Heart right ventricle (tissue), 16 donors: ENCODE data around the gene PNMA6E. TPM values are rescaled to one million over a fixed set of nuclear protein-coding genes. Genes with fewer than 3 reads are reported as not detected.
A peak's percentile ranks its signal among the peaks of the same experiment; 100 is the strongest.

Experiments
- ATAC-seq, 8 donors: fragments of 200-7000 bp; cut with Tn5 transposase; one replicate each; pipeline ENCODE4 v1.9.1; 2020; ENCODE audit warnings: mild to moderate bottlenecking in 8 of 8, moderate library complexity in 8 of 8, moderate number of reproducible peaks in 1 of 8
- DNase-seq, 2 donors: peaks; one replicate each; pipeline ENCODE4 v3.0.0-alpha.2; 2020
- H3K27ac ChIP-seq, 10 donors: fragments of 200-600 bp; sonication (generic) in 2 of 10; one replicate each; pipeline versions ENCODE4 v1.5.0 to v1.8.0; 2020 to 2022; ENCODE audit warnings: mild to moderate bottlenecking in 3 of 10
- H3K27me3 ChIP-seq, 7 donors: fragments of 200-600 bp; one replicate each; pipeline ENCODE4 v1.8.0; 2021 to 2022; ENCODE audit warnings: mild to moderate bottlenecking in 2 of 7
- H3K36me3 ChIP-seq, 9 donors: fragments of 200-600 bp; sonication (generic) in 1 of 9; one replicate each; pipeline versions ENCODE4 v1.5.0 to v1.8.0; 2020 to 2022; ENCODE audit warnings: mild to moderate bottlenecking in 2 of 9
- H3K4me1 ChIP-seq, 9 donors: fragments of 200-600 bp; sonication (generic) in 1 of 9; one replicate each; pipeline versions ENCODE4 v1.5.0 to v1.8.0; 2020 to 2022; ENCODE audit warnings: mild to moderate bottlenecking in 4 of 9
- H3K4me3 ChIP-seq, 10 donors: fragments of 200-600 bp; sonication (generic) in 2 of 10; one replicate each; pipeline versions ENCODE4 v1.5.0 to v1.8.0; 2020 to 2022; ENCODE audit warnings: mild to moderate bottlenecking in 7 of 10, moderate library complexity in 2 of 10
- H3K9me3 ChIP-seq, 11 donors: fragments of 200-600 bp in 10 of 11; sonication (generic) in 2 of 11; one replicate each; pipeline versions ENCODE4 v1.5.0 to v1.8.0; 2013 to 2022; ENCODE audit warnings: mild to moderate bottlenecking in 2 of 11, control low read depth in 1 of 11, moderate library complexity in 1 of 11
- WGBS, 2 donors: extraction: QIAGEN DNeasy Blood & Tissue Kit; methylation state at CpG; one replicate each; pipeline ENCODE4 v1.1.7; 2013; ENCODE audit warnings: inconsistent platforms in 1 of 2; 5-methylcytosine and 5-hydroxymethylcytosine counted together
- intact Hi-C, 10 donors: fragments of 100-400 bp; cut with DNase I; formaldehyde crosslinking; loops; one replicate each; pipeline versions ENCODE4 v1.11.1 to v1.14.2; 2022
- polyA plus RNA-seq, 2 donors: library from polyadenylated mRNA; stranded (reverse); fragments of 200-250 nt; gene quantifications; one replicate each; pipeline ENCODE4 v1.2.3, GENCODE V29; 2013
- total RNA-seq, 10 donors: library from RNA; stranded (reverse); fragmentation: NEBNext Ultra II Directional in 3 of 10; extraction: Animal tissue kit (Norgen Biotek cat#: 25700) in 3 of 10; gene quantifications; one replicate each; pipeline versions ENCODE4 v1.2.1 to v1.2.4, GENCODE V29; 2021 to 2023
- TF ChIP-seq, protein P1 (sequence below), 9 donors: fragments of 200-600 bp; sonication (generic) in 2 of 9; IDR thresholded peaks; one replicate each; pipeline versions ENCODE4 v1.5.0 to v1.8.0; 2021 to 2022; ENCODE audit warnings: antibody characterized with exemption in 9 of 9, mild to moderate bottlenecking in 5 of 9, moderate library complexity in 1 of 9
- donor health status: Arrhythmogenic right ventricular cardiomyopathy.
- donor health status: ischemic (EF 13 %, LVEDD 7.1; RV severe dilation, severe dysfunction).
- donor health status: healthy with polysubstance abuse.
- donor health status: DM: no; HTN: yes; CAD: no.
- donor health status: DM: no; HTN: no; CAD: no.
- donor health status: ischemic (EF 25% LVEDD 6.9; RV normal size, moderate dysfunction).
- donor health status: ischemic (EF 25% LVEDD 5.7; RV mildly dilated, moderate dysfunction).
- donor health status: healthy.
- donor health status: DM: yes; HTN: yes; CAD: no.
- donor health status: Ischemic cardiomyopathy.
- donor health status: ischemic (EF 35%, LVEDD 5.7; RV mildly dilated, moderate dysfunction).
- donor health status: nonischemic (EF 11% LVEDD 7.7; RV severe dilation, severe dysfunction).
- donor health status: DM: yes; HTN: yes; CAD: no.
- donor health status: PGD.
- donor health status: ischemic (EF 29% LVEDD 5.4; RV normal size, mild dysfunction).
- donor health status: nonischemic (EF 23%, LVEDD 6.1; RV moderate dilation, normal function).

Gene PNMA6E
- total and polyA plus RNA-seq, 12 donors = not detected

DNA sequence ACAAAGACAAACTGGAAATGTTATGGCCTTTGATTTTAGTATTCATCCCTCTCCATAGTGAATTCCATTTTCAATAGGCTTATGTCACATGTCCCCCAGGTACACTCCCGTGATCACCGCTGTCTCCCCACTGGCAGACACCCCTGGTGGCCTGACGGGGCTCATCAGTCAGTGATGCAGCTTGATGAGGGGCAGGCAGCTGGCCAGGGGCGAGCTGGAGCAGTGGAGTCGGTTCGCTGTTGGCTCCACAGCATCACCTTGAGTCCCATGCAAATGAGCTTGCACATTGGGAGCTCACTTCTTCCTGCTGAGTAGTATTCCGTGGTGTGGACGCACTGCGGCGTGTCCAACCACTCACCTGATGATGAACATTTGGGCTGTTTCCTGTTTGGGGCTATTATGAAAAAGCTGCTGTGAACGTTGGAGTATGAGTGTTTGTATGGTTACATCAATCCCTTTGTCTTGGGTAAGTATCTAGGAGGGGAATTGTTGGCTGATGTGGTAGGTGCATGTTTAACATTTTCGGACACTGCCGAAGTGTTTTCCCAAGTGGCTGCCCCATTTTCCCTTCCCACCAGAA, 39.5 kb upstream of the PNMA6E start:
- TF ChIP-seq, protein P1, sequence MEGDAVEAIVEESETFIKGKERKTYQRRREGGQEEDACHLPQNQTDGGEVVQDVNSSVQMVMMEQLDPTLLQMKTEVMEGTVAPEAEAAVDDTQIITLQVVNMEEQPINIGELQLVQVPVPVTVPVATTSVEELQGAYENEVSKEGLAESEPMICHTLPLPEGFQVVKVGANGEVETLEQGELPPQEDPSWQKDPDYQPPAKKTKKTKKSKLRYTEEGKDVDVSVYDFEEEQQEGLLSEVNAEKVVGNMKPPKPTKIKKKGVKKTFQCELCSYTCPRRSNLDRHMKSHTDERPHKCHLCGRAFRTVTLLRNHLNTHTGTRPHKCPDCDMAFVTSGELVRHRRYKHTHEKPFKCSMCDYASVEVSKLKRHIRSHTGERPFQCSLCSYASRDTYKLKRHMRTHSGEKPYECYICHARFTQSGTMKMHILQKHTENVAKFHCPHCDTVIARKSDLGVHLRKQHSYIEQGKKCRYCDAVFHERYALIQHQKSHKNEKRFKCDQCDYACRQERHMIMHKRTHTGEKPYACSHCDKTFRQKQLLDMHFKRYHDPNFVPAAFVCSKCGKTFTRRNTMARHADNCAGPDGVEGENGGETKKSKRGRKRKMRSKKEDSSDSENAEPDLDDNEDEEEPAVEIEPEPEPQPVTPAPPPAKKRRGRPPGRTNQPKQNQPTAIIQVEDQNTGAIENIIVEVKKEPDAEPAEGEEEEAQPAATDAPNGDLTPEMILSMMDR (IDR thresholded peaks at IDR 0.05) = no peak
- no peak overlapping the region for H3K4me3 ChIP-seq
- DNase-seq (no peak), ATAC-seq (no peak)
- 77 to 81% methylated on average over 13 of the region's 13 CpGs for WGBS, 2 donors
- no peaks in the 10 kb centered on the region for H3K36me3 ChIP-seq
- H3K9me3 ChIP-seq = peaks cover 0 to 3% (median 0%) of the 10 kb centered on the region in 11 donors
- no peaks in the 10 kb centered on the region for H3K4me1 ChIP-seq
- intact Hi-C loops = loop anchor here in 1 of 10 donors (5.0 kb wide), 1 partner anchor 408 kb away; no protein-coding TSS in a partner anchor
- no peak overlapping the region for H3K27ac ChIP-seq
- peaks cover 0 to 4% (median 0%) of the 10 kb centered on the region in 7 donors for H3K27me3 ChIP-seq

DNA sequence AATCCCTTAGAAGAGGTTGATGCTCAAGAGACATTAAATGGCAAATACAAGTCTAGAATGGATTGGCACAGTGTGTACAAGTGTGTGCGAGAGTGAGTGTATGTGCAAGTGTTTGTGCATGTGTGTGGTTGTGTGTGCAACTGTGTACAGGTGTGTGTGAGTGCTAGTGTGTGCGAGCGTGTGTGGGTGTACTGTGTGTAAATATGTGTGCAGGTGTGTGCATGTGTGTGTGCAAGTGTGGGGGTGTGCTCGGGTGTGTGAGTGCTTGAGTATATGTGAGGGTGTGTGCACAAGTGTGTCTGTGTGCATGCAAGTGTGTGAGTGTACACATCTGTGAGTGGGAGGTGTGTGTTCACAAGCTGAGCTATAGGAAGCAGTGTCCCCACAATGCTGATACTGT, 38.8 kb upstream of the PNMA6E start:
- TF ChIP-seq, protein P1 (IDR thresholded peaks at IDR 0.05) = no peak
- ATAC-seq (no peak), DNase-seq (no peak)
- Histone ChIP-seq H3K27me3 (peaks cover 0 to 4% (median 0%) of the 10 kb centered on the region in 7 donors), H3K36me3 (no peaks in the 10 kb centered on the region), H3K4me1 (no peaks in the 10 kb centered on the region), H3K4me3 (no peak overlapping the region), H3K9me3 (peaks cover 0 to 3% (median 0%) of the 10 kb centered on the region in 11 donors), H3K27ac (no peak overlapping the region)
- intact Hi-C loops = loop anchor here in 2 of 10 donors (5.0 to 10.0 kb wide), 3 partner anchors 405 to 475 kb away; no protein-coding TSS in a partner anchor
- WGBS, 2 donors = 91 to 93% methylated on average over 4 of the region's 4 CpGs

DNA sequence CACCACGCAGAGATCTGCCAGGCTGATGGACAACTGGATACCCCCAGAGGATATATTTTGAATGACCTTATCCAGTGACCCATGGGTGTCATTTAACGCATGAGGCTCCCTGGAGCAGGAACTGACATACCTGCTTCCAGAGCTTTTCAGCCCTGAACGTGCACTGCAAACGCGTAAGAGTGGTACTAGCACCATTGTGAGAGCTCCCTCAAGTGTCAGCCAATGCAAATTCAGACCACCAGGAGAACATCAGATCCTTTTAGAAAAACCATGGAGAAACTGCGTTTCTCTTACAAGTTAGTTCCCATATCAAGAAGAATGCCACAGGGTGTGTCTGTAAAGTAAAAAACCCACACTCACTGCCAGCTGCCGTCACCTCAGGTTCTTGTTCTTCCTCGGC, 37.4 kb upstream of the PNMA6E start:
- Histone ChIP-seq H3K4me3 (no peak overlapping the region), H3K36me3 (no peaks in the 10 kb centered on the region), H3K27ac (no peak overlapping the region), H3K27me3 (peaks cover 0 to 4% (median 0%) of the 10 kb centered on the region in 7 donors), H3K4me1 (no peaks in the 10 kb centered on the region), H3K9me3 (peaks cover 0 to 3% (median 0%) of the 10 kb centered on the region in 11 donors)
- TF ChIP-seq, protein P1 (IDR thresholded peaks at IDR 0.05) = peak in 6 of 9 donors; percentile 10 to 56 (median 34)
- 25 to 28% methylated on average over 8 of the region's 8 CpGs for WGBS, 2 donors
- intact Hi-C loops = loop anchor here in 1 of 10 donors (10.0 kb wide), 2 partner anchors 404 to 474 kb away; no protein-coding TSS in a partner anchor
- ATAC-seq (peak in 1 of 8 donors; percentile 50), DNase-seq (no peak)

- 71 to 86% methylated on average over 3 of the region's 3 CpGs for WGBS, 2 donors
- Histone ChIP-seq H3K4me1 (no peaks in the 10 kb centered on the region), H3K27me3 (no peaks in the 10 kb centered on the region), H3K4me3 (no peak overlapping the region), H3K36me3 (no peaks in the 10 kb centered on the region), H3K9me3 (peaks cover 0 to 10% (median 0%) of the 10 kb centered on the region in 11 donors), H3K27ac (no peak overlapping the region)
- TF ChIP-seq, protein P1 (IDR thresholded peaks at IDR 0.05) = no peak
- no peak for DNase-seq
- intact Hi-C loops = loop anchor here in 1 of 10 donors (10.0 kb wide), 2 partner anchors 401 to 471 kb away; no protein-coding TSS in a partner anchor
- no peak for ATAC-seq
These were observed 34.7 kb upstream of the PNMA6E start for GRCh38 chrX:153435845-153436244.
